ENCODE data around the gene CRYBG2.

- TF ChIP-seq POLR2AphosphoS5 (IDR thresholded peaks at IDR 0.05; ENCODE audit: low read depth, low read length) (no peak), SIN3A (IDR thresholded peaks at IDR 0.05; ENCODE audit: borderline replicate concordance, insufficient read depth, low read length) (no peak), REST (IDR thresholded peaks at IDR 0.05; ENCODE audit: insufficient read depth in 1 of 2, low read depth in 2 of 2, low read length in 2 of 2) (no peak), TAF1 (IDR thresholded peaks at IDR 0.05; ENCODE audit: borderline replicate concordance, insufficient read depth, low read length) (no peak), FOXP2 (optimal IDR thresholded peaks at IDR 0.05; ENCODE audit: borderline replicate concordance, extremely low read depth, extremely low read length, insufficient read depth) (no peak)
Observed at GRCh38 chr1:26305667-26306289, 48.2 kb downstream of the CRYBG2 start.
